ENCODE results near the gene TTC28.

TTC28 gene

DNA sequence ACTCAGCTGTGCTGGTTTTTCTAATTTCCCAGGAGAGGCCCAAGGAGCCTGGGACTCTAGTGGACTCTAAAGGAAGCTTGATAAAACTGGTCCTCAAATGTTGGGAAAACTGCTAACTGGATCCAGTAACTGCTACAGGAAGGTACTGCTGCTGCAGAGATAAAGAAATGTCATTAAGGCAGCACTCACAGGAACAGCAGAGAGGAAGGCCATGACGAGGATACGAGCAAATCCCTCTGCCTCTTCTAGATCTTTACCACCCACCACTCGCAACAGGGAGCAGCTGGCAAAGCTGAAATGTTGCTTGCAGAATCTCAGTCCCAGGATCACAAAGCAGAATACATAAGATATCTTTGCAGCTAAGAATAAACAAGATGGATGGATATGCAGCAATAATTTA is 23.5 kb downstream of the TTC28 start:
- TF ChIP-seq CTCF (conservative IDR thresholded peaks at IDR 0.05; ENCODE audit: low read length) (no peak), EZH2phosphoT487 (IDR thresholded peaks at IDR 0.05; ENCODE audit: borderline replicate concordance) (no peak)
- Histone ChIP-seq H2AFZ (ENCODE audit: low read length) (peak overlapping the region; percentile 1; the same call in 1 of the 2 replicates), H3K27me3 (ENCODE audit: insufficient read depth, low read length, poor library complexity, severe bottlenecking) (no peaks in the 10 kb centered on the region), H3F3A (ENCODE audit: low read depth) (no peaks in the 10 kb centered on the region), H3K4me2 (ENCODE audit: low read depth, low read length, poor library complexity, severe bottlenecking) (peak overlapping the region; percentile 15), H3K9me3 (ENCODE audit: insufficient read depth, low read depth, low read length) (0 out of 2 replicates have a peak, but pooled peaks cover 3% of the 10 kb centered on the region), H3K4me3 (ENCODE audit: low read length, poor library complexity, severe bottlenecking) (no peak overlapping the region), H3K79me2 (ENCODE audit: insufficient read depth, low read length) (no peaks in the 10 kb centered on the region), H4K20me1 (ENCODE audit: insufficient read depth, low read length, poor library complexity, severe bottlenecking) (no peaks in the 10 kb centered on the region), H3K9ac (ENCODE audit: low read depth, low read length, poor library complexity, severe bottlenecking) (no peak overlapping the region), H3K36me3 (ENCODE audit: insufficient read depth, low read length) (no peaks in the 10 kb centered on the region), H3K4me1 (ENCODE audit: insufficient read depth, low read length, poor library complexity, severe bottlenecking) (peaks cover 9% of the 10 kb centered on the region), H3K9me2 (replicated peaks; ENCODE audit: low read depth, low read length) (no peaks in the 10 kb centered on the region)

GRCh38 chr22:28650463-28650862 is 29.2 kb downstream of the TTC28 start:
- no peaks in the 10 kb centered on the region for H3K9me2 ChIP-seq (replicated peaks; ENCODE audit: low read depth, low read length)
- no peaks in the 10 kb centered on the region for H3K27me3 ChIP-seq (ENCODE audit: insufficient read depth, low read length, poor library complexity, severe bottlenecking)
- TF ChIP-seq CTCF (conservative IDR thresholded peaks at IDR 0.05; ENCODE audit: low read length) (no peak), EZH2phosphoT487 (IDR thresholded peaks at IDR 0.05; ENCODE audit: borderline replicate concordance) (no peak)
- H3K36me3 ChIP-seq (ENCODE audit: insufficient read depth, low read length) = no peaks in the 10 kb centered on the region
- no peak overlapping the region for H3K9ac ChIP-seq (ENCODE audit: low read depth, low read length, poor library complexity, severe bottlenecking)
- H3K4me1 ChIP-seq (ENCODE audit: insufficient read depth, low read length, poor library complexity, severe bottlenecking) = no peaks in the 10 kb centered on the region
- H3K4me3 ChIP-seq (ENCODE audit: low read length, poor library complexity, severe bottlenecking) = no peak overlapping the region
- H3K4me2 ChIP-seq (ENCODE audit: low read depth, low read length, poor library complexity, severe bottlenecking) = no peak overlapping the region
- H3F3A ChIP-seq (ENCODE audit: low read depth) = no peaks in the 10 kb centered on the region
- no peaks in the 10 kb centered on the region for H4K20me1 ChIP-seq (ENCODE audit: insufficient read depth, low read length, poor library complexity, severe bottlenecking)
- 0 out of 2 replicates have a peak, but pooled peaks cover 3% of the 10 kb centered on the region for H3K9me3 ChIP-seq (ENCODE audit: insufficient read depth, low read depth, low read length)
- H2AFZ ChIP-seq (ENCODE audit: low read length) = no peak overlapping the region
- H3K79me2 ChIP-seq (ENCODE audit: insufficient read depth, low read length) = no peaks in the 10 kb centered on the region

DNA sequence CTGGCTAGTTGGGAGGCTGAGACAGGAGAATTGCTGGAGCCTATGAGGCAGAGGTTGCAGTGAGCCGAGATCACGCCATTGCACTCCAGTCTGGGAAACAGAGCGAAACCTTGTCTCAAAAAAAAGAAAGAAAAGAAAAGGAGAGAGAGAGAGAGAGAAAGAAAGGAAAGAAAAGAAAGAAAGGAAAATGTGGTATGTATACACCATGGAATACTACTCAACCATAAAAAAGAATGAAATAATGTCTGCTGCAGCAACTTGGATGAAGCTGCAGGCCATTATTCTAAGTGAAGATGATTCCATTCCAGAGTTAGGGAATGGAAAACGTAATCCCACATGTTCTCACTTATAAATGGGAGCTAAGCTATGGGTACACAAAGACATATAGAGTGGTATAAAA is 30.8 kb downstream of the TTC28 start:
- no peaks in the 10 kb centered on the region for H3K9me3 ChIP-seq (ENCODE audit: insufficient read depth, low read depth, low read length)
- no peaks in the 10 kb centered on the region for H3F3A ChIP-seq (ENCODE audit: low read depth)
- no peaks in the 10 kb centered on the region for H3K9me2 ChIP-seq (replicated peaks; ENCODE audit: low read depth, low read length)
- H3K9ac ChIP-seq (ENCODE audit: low read depth, low read length, poor library complexity, severe bottlenecking) = no peak overlapping the region
- no peaks in the 10 kb centered on the region for H4K20me1 ChIP-seq (ENCODE audit: insufficient read depth, low read length, poor library complexity, severe bottlenecking)
- no peak overlapping the region for H2AFZ ChIP-seq (ENCODE audit: low read length)
- H3K27me3 ChIP-seq (ENCODE audit: insufficient read depth, low read length, poor library complexity, severe bottlenecking) = no peaks in the 10 kb centered on the region
- H3K4me2 ChIP-seq (ENCODE audit: low read depth, low read length, poor library complexity, severe bottlenecking) = no peak overlapping the region
- H3K4me1 ChIP-seq (ENCODE audit: insufficient read depth, low read length, poor library complexity, severe bottlenecking) = no peaks in the 10 kb centered on the region
- no peak overlapping the region for H3K4me3 ChIP-seq (ENCODE audit: low read length, poor library complexity, severe bottlenecking)
- H3K79me2 ChIP-seq (ENCODE audit: insufficient read depth, low read length) = no peaks in the 10 kb centered on the region
- no peaks in the 10 kb centered on the region for H3K36me3 ChIP-seq (ENCODE audit: insufficient read depth, low read length)
- TF ChIP-seq EZH2phosphoT487 (IDR thresholded peaks at IDR 0.05; ENCODE audit: borderline replicate concordance) = no peak
- no peak for TF ChIP-seq CTCF (conservative IDR thresholded peaks at IDR 0.05; ENCODE audit: low read length)

All from Loucy (cell line).